COLO829 (cell line): ENCODE measurements around the gene CACNA1S.

Experiments
- DNase-seq: peaks from one replicate; pipeline ENCODE4 v3.0.0; 2012; ENCODE audit warnings: low spot score

CACNA1S gene

GRCh38 chr1:201093561-201093960 lies 18.7 kb downstream of the CACNA1S start:
- DNase-seq: no peak

DNA sequence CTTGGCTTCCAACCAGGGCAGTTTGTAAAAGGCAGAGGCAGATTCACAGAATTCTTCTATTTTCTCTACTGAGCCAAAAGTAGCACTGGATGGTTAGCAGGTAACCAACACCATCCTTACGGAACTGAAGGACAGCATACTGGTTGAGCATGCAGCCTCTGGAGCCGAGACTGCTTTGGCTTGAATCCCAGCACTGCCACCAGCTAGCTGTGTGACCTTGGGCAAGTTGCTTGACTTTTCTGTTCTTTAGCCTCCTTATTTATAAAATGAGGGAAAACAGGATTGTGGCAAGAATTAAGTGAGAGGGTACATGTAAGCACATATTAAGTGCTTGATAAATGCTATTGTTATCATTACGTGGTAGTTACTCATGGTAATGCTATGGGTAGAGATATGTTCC lies 19.5 kb downstream of the CACNA1S start:
- DNase-seq: no peak

- DNase-seq: no peak
These were observed 21.0 kb downstream of the CACNA1S start for GRCh38 chr1:201091256-201091655.

DNA sequence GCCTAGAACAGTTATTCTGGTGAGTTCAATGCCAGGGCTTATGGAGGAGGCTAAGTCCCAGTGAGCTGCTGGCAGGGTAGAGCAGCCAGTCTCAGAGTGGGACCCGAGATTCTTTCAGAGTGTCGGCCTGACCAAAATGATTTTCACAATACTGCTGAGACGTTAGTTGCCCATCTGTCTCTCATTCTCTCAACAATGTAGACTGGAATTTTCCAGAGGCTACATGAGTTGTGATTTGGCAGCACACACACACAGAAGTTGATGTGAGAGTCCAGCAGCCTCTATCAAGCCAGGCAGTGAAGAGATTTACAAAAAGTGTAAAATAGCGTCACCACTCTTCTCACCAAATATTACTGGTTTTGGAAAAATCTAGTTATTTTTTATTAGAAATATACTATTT lies 21.7 kb downstream of the CACNA1S start:
- DNase-seq: no peak

- no peak for DNase-seq
These were observed 22.6 kb downstream of the CACNA1S start for GRCh38 chr1:201089596-201089995.

- no peak for DNase-seq
These were observed 23.2 kb downstream of the CACNA1S start for GRCh38 chr1:201088901-201089525.

DNA sequence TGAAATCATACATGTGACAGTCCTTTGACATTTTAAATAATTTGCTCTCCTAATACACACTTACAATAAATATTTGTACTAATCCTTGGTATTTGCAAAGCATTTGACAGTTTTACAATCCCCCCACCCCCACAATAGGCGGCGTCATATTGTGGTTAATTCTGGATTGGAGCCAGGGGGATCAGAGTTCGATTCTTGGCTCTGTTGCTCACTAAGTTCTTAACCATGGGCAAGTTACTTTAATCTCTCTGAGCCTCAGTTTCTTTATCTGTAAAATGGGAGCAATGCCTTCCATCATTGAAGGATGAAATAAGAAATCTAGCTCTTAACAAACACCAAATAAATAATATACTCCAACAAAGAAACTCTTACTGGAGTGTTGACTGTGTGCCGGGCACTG lies 23.8 kb downstream of the CACNA1S start:
- DNase-seq: no peak

DNA sequence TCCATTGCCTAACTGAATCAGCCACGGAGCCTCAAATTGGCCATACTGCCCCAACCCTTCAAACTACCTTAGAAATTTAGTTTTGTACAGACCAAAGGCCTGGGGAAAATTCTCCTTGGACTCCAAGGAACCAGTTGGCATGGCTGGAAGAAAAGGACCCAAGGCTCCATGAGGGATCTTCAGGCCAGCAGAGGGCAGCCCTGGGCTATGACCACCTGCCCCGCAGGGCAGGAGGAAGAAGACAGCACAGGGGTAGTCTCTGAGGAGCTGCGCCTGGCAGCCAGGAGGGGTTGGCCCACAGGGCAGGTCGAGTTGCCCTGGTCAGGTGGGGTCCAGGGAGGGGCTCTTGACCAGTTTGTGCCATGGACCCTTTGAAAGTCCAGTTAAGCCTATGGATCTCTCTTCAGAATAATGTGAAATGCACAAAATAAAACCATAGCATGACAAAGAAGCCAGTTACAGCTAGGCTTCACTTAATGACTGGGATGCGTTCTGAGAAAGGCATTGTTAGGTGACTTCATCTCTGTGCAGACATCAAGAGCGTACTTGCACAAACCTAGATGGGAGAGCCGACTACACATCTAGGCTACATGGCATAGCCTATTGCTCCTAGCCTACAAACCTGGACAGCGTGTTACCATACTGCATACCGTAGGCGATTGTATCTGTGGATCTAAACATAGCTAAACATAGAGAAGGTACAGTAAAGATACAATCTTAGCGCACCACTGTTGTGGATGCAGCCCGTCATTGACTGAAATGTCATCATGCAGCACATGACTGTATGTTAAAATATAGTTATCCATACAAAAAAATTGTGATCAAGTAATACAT lies 26.1 kb downstream of the CACNA1S start:
- peak; percentile 69 for DNase-seq

DNA sequence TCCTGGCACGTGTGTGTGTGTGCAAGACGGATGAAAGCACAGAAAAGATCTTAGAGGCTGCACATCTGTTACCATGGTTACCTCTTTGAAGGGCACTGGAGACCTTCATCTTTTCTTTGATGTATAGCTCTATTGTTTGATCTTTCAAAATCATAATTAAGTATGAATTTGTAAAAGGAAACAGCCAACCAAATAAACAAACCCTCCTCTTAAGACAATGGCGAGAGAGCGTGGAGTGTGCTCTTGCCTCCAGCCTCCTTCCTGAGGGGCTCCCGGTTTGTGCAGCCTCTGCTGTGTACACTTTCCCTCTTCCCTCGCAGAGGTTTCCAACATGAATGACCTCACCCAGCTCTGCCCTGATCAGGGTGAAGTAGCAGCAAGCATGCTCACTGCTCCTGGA lies 27.9 kb downstream of the CACNA1S start:
- DNase-seq: peak; percentile 16

DNA sequence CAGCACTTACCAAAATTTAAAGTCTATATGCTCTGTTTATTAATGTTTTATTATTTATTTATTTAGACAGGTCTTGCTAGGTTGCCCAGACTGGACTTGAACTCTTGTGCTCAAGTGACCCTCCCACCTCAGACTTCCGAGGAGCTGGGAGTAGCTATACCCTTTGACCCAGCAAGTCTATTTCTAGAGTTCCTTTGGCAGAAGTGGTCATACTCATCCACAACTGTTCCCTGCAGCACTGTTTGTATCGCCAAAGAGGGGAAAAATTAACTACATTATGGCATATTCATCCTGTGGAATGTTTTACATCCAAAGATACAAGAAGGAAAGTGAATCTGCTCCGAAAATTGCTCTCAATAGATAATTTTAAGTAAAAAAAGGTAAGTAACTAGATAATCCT lies 28.5 kb downstream of the CACNA1S start:
- DNase-seq: no peak

GRCh38 chr1:201080135-201080534 lies 32.1 kb downstream of the CACNA1S start:
- no peak for DNase-seq

DNA sequence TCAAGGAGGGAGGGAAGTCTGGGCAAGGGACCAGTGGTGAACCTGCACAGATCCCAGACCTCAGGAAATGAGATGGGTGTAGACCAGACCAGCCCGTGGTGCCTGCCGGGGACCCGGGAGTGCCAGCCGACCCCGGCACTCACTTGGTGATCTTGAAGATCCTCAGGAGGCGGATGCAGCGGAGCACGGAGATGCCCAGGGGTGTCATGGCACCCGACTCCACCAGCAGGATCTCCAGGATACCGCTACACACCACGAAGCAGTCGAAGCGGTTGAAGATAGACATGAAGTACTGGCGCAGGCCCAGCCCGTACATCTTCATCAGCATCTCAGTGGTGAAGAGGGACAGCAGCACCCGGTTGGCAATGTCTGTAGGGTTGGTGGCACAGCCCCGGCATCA lies 34.5 kb downstream of the CACNA1S start:
- no peak for DNase-seq

GRCh38 chr1:201077116-201077515 lies 35.1 kb downstream of the CACNA1S start:
- DNase-seq: no peak

GRCh38 chr1:201076092-201076491 lies 36.1 kb downstream of the CACNA1S start:
- DNase-seq: no peak

GRCh38 chr1:201074018-201074417 lies 38.2 kb downstream of the CACNA1S start:
- DNase-seq: no peak

GRCh38 chr1:201072922-201073321 lies 39.3 kb downstream of the CACNA1S start:
- no peak for DNase-seq

DNA sequence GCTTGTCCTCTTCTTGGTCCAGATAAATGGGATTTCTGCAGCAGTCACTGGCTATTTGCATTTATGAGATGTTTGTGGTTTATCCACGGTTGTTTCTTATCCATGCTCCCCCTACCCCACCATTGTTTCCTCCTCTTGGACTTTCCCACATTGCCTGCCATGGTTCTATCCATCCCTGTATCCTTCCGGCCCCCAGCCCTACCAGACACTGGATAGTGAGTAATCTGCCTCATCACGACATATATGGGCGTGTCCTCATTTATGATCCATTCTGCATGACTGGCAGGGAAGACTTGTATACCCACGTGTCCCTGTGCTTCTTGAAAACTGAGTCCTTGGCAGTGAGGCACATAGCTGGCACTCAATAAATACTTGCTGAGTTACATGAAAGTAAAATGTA lies 40.1 kb downstream of the CACNA1S start:
- no peak for DNase-seq

DNA sequence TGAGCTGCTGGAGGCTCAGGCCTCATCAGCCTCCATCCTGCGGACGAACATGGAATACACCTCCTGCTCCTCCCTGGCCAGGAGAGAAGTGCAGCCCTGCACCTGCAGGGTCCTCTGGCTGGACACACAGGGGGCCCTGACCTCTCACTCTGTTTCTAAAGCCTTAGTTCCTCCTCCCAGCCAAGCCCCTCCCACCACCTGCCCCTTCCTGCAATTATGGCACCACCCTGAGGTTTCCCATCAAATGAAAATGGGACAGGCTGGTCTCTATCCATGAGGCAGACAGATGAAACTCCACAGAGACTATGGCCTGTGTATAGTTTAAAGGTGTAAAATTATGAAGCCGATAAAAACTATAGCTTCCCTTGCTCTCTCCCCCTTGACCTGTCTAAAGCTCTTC lies 42.6 kb downstream of the CACNA1S start:
- no peak for DNase-seq

- no peak for DNase-seq
These were observed 43.2 kb downstream of the CACNA1S start for GRCh38 chr1:201068976-201069375.

- no peak for DNase-seq
These were observed 45.2 kb downstream of the CACNA1S start for GRCh38 chr1:201066986-201067385.

GRCh38 chr1:201065686-201066085 lies 46.5 kb downstream of the CACNA1S start:
- DNase-seq: no peak

GRCh38 chr1:201064806-201065205 lies 47.4 kb downstream of the CACNA1S start:
- DNase-seq: no peak

DNA sequence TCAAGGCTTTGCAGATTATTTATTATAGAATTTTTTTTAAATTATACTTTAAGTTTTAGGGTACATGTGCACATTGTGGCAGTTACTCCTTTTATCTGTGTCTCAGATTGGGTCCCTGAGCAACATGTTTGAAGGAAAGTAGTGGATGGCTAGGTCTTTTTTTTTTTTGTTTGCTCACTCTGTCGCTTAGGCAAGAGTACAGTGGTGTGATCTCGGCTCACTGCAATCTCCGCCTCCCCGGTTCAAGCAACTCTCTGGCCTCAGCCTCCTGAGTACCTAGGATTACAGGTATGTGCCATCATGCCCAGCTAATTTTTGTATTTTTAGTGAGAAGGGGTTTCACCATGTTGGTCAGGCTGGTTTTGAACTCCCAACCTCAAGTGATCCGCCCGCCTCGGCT lies 49.1 kb downstream of the CACNA1S start:
- no peak for DNase-seq
